Fibroblast of the aortic adventitia (primary cell): ENCODE measurements around the gene PRSS27. TPM values are rescaled to one million over a fixed set of nuclear protein-coding genes. Genes with fewer than 3 reads are reported as not detected.

Experiments used
- DNase-seq: peaks from one replicate; pipeline ENCODE4 v3.0.0-alpha.2; 2010; ENCODE audit warnings: low read depth
- H3K4me3 ChIP-seq: 2 replicates; pipeline ENCODE4 v1.5.1; 2011; ENCODE audit warnings: low read depth, mild to moderate bottlenecking, control low read depth, low read length, moderate library complexity
- CTCF ChIP-seq: IDR thresholded peaks from 2 replicates; pipeline ENCODE4 v1.5.1; 2011; ENCODE audit warnings: mild to moderate bottlenecking, low read length, control low read depth, inconsistent platforms; ENCODE audit not compliant: insufficient read depth
- total RNA-seq: library from RNA; depleted of rRNA; stranded (reverse); fragments of >200 nt; gene quantifications from 2 replicates; pipeline ENCODE4 v1.2.3, GENCODE V29; 2012; ENCODE audit warnings: low replicate concordance

The PRSS27 gene
- total RNA-seq, 1 donor = 1.3 TPM

GRCh38 chr16:2766430-2767139 is 46.6 kb upstream of the PRSS27 start:
- no peak for DNase-seq
- no peak for TF ChIP-seq CTCF
- no peak overlapping the region for H3K4me3 ChIP-seq

- TF ChIP-seq CTCF = no peak
- DNase-seq = no peak
- no peak overlapping the region for H3K4me3 ChIP-seq
These were observed 45.7 kb upstream of the PRSS27 start for GRCh38 chr16:2765462-2766404.

- DNase-seq = no peak
- TF ChIP-seq CTCF = no peak
- no peak overlapping the region for H3K4me3 ChIP-seq
These were observed 44.7 kb upstream of the PRSS27 start for GRCh38 chr16:2764718-2765117.

- no peak overlapping the region for H3K4me3 ChIP-seq
- DNase-seq = no peak
- TF ChIP-seq CTCF = no peak
These were observed 43.1 kb upstream of the PRSS27 start for GRCh38 chr16:2763173-2763572.

- H3K4me3 ChIP-seq = no peak overlapping the region
- no peak for TF ChIP-seq CTCF
- no peak for DNase-seq
These were observed 42.7 kb upstream of the PRSS27 start for GRCh38 chr16:2762711-2763110.

GRCh38 chr16:2761886-2762583 is 42.0 kb upstream of the PRSS27 start:
- TF ChIP-seq CTCF = no peak
- no peak overlapping the region for H3K4me3 ChIP-seq
- no peak for DNase-seq
